ENCODE results near the gene MRPS11.
"Not testable (repeated sequence)": the region's sequence is repeated elsewhere in the genome, so short reads cannot be mapped to it uniquely, and the experiment has no call there.

MRPS11 gene

DNA sequence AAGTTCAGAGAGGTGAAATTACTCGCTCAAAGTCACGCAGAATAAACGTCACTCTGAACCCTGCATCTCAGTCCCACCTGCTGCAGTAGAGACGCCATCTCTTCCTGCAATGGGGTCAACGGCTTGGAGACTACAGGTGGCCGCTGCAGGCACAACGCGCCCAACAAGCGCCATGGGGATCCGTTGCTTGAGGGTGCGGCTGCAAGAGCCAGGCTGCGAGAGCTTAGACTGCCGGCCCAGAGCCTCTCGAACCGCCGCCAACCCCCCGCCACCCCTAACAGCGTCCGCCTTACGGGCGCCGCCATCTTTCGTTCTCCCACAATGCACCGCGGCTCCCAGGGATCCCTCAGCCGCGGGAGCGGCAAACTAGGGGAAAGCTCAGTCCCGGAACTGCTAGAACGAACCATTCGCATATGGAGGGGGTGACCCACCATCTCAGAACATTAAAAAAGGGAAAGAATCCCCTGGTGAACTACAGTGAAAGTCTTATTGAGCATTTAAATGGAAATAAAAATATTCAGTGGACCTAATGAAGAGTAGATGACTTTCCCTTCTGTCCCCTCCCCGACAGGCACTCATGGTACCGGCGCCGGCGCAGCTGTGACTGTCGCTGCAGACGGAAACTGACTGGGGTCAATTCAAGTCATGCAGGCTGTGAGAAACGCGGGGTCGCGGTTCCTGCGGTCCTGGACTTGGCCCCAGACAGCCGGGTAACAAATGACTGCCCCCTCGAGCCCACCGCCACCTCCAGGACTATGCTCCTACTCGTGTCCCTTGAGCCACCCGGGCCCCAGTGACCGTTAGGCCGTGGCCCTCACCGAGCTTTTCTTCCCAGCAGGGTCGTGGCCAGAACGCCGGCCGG, at the start of gene MRPS11, which contains the start of gene MRPL46:
Gene MRPS11, plus strand, starts transcription at position 636 of the 862 bp plus-strand sequence. Its CDS starts 10 bp downstream, at position 646.
Gene MRPL46, minus strand, starts transcription at position 316 of the 862 bp plus-strand sequence. Its CDS starts 11 bp downstream, at position 305.
- peak; percentile 87 for DNase-seq

- DNase-seq: no peak
Observed at GRCh38 chr15:88419830-88420229, 47.7 kb upstream of the MRPS11 start.

DNA sequence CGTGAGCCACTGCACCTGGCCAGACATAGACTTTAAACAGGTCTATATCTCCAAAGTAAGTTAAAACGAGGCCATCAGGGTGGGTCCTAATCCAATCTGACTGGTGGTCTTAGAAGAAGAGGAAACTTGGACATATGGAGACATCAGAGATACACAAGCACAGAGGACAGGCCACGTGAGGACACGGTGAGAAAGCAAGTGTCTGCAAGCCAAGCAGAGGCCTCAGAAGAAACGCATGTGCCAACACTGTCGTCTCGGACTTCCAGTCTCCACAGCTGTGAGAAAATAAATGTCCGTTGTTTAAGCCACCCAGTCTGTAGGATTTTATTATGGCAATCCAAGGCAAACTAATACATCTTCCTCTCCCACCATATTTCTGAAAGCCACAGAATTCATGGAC, 44.2 kb upstream of the MRPS11 start:
- DNase-seq: no peak

DNA sequence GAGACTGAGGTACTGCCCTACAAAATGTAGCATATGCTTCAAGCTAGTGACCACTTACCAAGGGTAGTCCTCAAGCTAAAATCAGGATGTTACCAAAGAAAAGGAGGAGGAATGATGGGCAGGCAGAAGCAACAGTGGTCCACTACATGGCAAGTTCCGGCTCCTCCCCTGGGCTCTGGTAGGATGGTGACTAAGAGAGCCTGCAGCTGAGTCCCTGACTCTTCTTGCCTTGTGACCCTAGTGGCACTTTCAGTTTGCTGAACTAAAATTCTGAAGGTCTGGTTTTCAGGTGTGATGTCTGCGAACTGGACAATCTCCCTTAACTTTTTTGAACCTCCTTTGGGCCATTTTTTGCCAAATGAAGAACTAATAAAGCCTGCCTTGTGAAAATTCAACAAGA, 41.2 kb upstream of the MRPS11 start:
- DNase-seq: no peak

GRCh38 chr15:88428053-88428452, 39.5 kb upstream of the MRPS11 start:
- DNase-seq: no peak

DNA sequence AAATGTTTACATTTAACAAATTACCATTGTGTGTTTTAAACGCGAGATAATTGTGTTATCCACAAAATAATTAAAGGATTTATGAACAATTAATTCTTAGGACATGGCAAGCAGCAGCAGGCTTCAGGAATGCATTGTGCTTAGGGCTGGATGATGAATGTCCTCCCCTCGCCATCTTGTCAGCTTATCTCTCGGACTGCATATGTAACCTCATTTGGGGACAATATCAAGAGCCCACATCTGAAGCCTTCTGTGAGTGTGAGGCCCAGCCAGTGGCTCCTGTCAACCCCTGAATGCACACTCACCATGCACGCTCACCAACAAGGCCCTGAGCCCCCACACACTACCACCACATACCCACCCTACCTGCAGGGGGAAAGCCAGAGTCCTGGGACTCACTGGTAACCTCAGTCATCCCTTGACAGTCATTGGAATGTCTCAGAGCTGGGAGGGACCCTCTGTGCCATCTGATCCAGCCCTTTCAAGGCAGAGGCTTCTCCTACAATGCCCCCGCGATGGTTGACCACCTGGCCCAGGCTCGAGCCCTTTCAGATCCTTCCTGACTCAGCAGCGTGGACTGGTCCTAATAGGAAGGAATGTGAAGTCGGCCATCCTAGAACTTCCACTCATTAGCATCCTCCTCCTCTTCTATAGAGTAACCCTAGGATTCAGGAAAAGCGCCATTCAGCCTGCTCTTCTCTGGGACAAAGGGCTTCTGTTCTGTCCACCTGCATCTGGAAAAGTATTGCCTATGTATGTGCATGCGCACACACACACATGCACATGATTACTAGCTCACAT, 38.5 kb upstream of the MRPS11 start:
- DNase-seq: no peak

GRCh38 chr15:88430051-88430450, 37.5 kb upstream of the MRPS11 start:
- DNase-seq: no peak

- DNase-seq: no peak
Observed at GRCh38 chr15:88431441-88431840, 36.1 kb upstream of the MRPS11 start.

DNA sequence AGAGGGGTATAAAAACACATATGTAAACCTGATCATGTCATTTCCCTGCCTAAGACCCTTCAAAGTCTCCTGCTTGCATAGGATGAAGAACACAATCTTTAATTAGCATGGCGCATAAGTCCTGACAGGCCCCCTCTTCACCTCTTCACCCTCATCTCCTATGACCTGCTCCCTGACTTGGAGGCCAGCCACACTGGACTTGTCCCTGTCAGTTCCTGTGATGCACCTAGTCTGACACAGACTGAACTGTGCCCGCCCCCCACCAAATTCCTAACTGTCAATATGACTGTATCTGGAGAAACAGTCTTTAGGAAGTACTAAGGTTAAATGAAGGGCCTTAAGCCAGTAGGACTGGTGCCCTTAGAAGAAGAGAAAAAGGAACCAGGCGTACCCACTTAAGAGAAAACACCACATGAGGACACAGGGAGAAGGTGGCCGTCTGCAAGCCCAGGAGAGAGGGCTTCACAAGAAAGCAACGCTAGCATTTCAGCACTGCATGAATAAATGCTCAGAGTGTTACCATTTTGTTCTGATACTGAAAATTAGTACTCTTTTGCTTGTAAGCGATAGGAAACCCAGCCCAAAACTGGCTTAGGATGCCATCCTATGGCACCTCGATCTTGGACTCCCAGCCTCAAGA, 34.3 kb upstream of the MRPS11 start:
- no peak for DNase-seq

GRCh38 chr15:88434106-88434505, 33.4 kb upstream of the MRPS11 start:
- not testable (repeated sequence) for DNase-seq

- no peak for DNase-seq
Observed at GRCh38 chr15:88438181-88438580, 29.3 kb upstream of the MRPS11 start.

DNA sequence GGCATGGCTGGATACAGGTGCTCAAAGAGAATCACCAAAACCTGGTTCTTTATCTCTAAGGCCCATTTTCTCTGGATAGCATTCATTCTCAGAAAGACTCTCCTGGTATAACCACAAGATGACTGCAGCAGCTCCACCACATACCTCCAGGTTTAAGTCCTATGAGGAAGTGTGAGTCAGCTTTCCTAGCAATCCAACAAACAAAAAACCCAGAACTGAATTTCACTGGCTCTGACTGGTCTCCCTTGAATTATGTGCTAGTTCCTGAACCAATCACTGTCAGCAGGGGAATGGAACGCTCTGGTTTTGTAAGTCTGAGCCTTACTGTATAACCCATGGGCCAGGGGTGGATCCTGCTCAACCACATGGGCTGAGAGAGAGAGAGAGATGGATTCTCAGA, 27.5 kb upstream of the MRPS11 start:
- no peak for DNase-seq

- DNase-seq: no peak
Observed at GRCh38 chr15:88441076-88441730, 26.3 kb upstream of the MRPS11 start.

DNA sequence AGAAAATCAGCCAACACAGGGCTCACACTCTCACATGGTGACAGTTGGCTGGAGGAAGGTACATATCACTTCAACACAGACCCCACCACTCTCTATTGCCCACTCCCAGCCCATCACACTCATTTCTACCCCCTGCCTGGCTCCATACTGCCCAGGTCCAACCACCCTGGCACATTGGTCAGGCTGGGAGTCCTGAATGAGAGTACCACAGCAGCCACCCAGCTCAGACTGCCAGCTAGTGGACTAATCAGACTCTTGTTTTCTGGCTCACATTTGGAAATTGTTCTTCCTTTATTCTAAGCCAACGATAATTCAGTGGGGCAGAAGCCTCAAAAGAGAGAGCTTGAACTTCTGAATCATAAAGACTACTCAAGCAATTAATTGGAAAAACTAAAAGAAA, 20.3 kb upstream of the MRPS11 start:
- DNase-seq: no peak

DNA sequence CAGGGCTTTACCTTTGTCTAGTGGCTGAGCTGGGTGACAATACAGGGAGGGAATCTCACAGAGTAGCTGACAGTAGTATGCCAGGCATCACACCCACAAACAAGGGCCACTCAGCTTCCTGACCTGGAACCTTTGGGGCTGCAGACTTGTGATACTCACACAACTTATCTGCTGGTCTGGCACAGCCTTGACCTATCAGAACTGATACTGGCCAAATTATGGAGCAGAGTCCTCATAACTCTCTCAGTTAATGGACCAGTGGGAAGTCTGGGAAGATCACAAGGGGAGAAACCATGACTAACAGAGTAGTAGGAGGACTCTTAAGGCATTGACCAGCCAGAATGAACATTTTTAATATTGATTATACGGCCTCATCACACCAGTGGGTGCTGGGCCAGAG, 19.8 kb upstream of the MRPS11 start:
- DNase-seq: no peak

GRCh38 chr15:88448991-88449461, 18.5 kb upstream of the MRPS11 start:
- DNase-seq: no peak

GRCh38 chr15:88449581-88449980, 17.9 kb upstream of the MRPS11 start:
- DNase-seq: no peak

DNA sequence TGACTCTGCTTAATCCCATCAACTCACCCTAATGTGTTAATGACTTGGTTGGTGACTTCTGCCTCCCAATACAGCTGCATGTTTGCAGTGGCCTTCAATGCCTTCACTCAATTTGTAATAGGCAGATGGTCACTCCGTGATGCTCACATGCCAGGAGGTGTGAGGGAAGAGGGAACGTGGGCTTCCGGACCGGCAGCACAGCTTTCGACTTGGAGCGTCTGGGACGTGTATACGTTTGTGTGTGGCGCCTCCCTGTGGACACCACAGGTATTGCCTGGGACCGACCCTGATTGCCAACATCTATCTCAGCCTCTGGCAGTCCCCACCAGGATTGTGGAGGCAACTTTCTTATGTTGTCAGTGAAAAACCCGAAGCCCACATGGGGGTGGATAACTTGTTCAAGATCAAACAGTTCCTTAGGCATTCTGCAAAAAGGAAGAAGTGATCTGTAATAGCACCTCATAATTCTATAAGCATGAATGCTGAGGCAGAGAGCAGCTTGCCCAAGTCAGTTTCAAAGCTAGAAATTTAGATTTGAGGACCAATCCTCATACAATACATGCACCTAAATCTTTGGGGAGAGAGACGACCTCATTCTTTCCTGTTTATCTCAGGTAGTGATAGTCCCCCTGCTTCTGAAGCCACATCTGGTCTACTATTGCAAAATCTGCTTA, 17.2 kb upstream of the MRPS11 start:
- DNase-seq: no peak

DNA sequence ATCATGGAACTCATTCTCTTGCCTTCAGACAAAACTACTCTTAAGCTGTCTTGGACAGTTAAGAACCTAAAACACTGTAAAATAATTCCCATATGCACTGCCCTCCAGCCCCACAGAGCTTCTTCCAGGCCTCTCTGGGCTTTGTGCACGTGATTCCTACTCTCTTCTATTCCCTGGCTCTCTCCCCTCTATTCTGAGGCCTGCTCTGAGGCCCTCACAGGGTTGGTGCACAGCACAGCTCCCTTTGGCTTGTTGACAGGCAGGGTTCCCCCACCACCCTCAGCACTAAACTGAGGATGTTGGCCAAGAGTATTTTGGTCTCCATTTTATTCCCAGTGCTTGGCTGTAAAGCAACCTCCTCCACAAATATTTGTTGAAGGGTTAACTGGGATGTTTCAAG, 13.9 kb upstream of the MRPS11 start:
- no peak for DNase-seq

DNA sequence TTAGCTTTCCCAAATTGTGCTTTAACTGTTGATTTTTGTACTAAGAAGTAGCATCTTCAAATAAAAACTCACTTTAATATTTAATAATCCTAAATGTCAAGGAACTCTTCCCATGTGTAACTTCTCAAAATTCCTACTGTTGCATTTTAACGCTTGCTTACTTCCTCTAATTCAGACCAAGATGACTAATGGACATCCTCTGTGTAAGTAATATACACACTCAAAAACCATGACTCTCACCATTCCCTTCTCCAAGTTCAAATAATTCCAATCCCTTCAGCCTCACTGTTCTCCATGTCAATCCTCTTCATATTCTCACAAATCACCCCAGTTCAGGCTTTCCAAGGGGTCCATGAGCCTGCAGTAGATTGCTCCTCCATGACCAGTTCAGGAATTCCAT, 13.3 kb upstream of the MRPS11 start:
- DNase-seq: no peak

DNA sequence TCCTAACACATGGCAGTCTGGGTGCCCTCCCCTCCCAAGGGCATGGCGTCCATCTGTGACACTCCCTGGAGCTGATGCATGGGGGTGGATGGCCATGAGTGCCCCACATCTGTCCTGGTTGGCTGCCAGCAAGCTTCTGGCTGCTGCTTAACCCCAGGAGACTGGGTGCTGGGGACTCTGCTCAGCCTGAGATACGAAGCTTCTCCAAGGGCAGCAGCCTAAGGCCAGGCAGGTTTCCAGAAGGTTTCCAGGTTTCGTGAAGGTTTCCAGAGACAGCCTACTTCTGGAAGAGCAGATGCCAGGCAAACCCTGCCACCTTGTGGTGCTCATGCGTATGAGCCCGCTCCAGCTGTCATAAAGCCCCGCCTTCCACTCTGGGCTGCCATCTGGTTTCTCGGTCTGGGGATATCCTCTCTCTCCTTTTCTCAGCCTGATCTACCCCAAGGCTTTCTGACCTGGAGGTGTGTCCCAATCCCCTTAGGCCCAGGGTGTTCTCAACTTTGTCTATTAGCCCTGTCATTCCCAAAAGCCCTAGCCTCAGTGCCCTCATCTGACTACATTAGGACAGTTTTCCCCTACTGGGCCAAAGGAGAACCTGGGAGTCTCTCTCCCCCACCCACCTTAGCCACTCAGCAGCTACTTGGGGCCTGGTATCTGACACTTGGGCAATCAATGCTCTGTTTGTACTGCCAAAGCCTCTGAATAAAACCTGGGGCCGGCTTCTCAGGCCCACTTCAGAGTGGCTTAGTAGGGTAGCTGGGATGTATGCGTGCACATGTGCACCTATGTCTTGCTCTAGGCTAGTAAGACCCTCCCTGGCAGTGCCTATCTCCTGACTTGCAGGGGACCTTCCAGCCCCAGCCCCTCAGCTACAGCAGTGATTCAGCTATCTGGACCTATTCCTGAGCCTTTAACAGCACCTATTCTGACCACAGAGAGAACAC, 12.4 kb upstream of the MRPS11 start:
- DNase-seq: peak; percentile 39
